ENCODE results near the gene JOSD1. TPM values are rescaled to one million over a fixed set of nuclear protein-coding genes. Genes with fewer than 3 reads are reported as not detected.

JOSD1 gene
- total RNA-seq: 70.9 and 79.0 TPM in 2 replicates

DNA sequence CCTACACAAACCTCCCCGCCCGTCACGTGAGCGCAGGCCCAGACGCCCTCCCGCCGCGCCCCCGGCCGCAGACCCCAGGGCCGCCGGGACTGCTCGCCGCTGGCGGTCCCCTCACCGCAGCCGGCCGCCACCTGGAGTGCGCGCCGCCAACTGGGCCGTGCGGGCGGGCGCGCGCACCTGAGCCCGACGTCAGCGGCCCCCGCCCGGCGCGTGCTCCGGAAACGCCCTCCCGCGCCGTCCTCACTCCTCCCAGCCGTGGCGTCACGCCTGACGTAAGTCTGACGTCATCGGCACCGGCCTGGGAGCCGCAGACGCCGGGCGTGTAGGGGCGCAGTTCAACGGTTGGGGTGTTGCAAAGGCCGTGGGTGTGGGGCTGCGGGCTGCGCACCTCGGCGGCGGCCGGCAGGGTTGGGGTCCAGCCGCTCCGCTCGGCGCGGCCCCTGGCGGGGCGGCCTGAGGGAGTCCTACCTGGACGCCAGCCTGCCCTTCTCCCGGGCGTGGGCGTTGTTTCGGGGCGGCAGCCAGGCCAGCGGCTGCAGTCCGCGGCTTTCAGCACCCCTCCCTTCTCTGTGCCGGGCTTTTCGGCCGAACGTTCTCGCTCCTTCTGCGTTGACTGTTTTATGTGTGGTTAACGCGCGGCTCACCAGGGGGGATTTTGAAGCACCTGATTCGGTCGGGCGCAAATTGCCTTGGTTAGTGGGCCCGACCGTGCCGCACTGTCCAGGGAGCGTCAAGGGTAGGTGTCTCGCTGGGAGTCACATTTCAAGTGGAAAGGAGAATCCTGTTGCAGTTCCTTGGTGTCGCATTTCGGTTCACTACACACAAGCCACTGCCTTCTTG is at the start of gene JOSD1:
Gene JOSD1, minus strand, starts transcription at position 155 of the 840 bp plus-strand sequence. CDS start 956 bp downstream, outside the sequence.

DNA sequence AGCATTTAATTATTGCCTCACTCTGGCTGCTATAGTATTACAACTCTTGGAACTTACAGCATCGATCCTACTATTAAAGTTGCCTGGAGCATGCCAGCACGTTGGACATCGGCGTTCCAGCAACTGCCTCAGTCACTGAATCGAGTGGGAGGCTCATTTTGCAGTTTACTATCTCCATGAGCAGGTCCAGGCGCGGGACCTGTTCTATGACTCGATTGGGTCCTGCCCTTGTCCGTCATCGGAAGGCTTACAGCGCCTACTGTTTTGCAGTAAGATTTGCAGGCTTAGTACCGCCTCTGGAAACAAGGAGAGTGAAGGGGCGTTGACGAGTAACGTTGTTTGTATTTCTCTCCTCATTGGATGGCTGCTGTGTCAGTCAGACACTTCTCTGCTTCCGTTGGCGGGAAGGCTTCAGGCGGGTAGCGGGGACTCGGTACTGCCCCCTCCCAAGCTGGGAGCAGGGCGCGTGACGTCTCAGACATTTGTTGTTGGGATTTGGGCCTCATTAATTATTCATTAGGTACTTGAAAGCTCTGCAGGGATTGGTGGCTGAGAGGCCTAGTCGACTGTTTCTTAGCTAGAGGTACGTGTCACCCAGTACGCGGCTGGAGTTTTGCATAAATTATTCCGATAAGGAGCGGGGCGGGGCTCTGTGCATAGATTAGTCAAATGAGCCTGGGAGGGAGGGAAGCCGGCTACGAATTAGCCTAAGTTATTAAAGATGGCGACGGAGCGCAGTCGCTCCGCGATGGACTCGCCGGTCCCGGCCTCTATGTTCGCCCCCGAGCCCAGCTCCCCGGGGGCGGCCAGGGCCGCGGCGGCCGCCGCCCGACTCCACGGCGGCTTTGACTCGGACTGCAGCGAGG is 4.7 kb upstream of the JOSD1 start, which contains the start of gene GTPBP1:
Gene GTPBP1, plus strand, starts transcription at position 710 of the 866 bp plus-strand sequence. Its CDS starts 12 bp downstream, at position 722.

DNA sequence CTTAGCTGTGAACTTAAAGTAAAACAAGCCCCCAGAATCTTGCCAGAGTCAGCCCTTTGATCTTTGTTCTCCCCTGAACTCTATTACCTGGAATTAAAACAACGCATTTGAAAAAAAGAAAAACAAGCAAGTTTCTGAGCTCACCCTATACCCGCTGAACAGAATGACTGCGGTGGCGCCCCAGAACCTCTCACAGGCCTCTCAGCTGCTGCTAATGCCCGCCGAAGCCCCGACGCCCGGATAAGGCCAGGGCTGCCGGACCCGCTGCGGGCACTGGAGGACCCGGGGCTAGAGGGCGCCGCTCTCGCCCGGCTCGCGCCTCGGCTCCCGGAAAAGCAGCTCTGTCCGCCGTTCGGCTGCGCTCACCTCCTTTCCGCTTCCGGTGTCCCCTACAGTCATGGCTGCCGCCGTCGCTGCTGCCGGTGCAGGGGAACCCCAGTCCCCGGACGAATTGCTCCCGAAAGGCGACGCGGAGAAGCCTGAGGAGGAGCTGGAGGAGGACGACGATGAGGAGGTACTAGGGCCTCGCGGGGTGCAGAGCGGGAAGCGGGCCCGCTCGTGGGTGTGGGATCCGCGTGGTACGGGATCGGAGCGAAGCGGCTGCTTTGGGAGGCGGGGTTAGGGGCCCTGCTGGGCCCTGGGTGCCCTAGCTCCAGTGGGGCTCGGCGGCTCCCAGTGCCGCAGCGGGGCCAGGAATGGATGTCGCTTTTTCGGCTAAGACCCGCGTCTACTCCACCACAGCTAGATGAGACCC is 19.0 kb downstream of the JOSD1 start, which contains the start of gene TOMM22:
Gene TOMM22, plus strand, starts transcription at position 376 of the 754 bp plus-strand sequence. Its CDS starts 22 bp downstream, at position 398.

DNA sequence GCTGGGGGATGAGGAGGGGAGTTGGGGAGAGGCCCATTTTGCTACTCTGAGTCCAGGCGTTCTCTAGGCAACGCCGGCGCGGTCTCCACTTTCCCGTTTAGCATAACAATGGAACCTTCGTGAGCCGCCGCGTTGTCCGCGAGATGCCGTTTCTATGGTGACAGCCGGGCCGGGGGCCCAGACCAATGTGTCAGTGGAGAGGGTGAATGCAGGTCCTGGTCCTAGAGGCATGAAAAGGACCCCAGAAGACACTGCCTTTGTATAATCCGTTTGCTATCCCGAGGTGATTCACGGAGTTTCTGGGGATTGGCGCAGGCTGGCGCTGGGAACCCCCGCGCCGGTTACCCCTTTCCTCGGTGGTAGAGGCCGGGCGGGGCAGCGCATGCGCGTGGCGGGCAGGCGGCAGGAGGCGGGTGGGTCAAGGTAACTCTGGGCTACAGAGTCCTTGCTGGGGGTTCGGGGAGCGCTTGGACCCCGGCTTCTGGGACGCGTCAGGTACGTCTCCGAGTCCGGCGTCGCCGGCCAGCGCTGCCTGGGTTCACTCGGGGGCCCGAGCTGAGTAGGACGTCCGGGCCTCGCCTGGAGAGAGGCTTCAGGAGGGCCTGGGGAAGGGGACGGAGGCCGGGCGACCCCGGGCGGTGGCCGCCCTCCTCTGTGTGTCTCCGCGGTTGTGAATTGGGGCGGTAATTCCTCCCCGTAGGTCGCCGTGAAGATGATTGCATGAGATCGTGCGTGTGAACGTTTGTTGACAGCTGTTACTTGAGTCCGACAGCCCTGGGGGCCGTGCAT is 44.3 kb downstream of the JOSD1 start, which contains the start of the genes CBY1 and FAM227A:
Gene CBY1, plus strand, starts transcription at position 383 of the 789 bp plus-strand sequence. CDS start 11,417 bp downstream, outside the sequence.
Gene FAM227A, minus strand, starts transcription at position 137 of the 789 bp plus-strand sequence. CDS start 6,224 bp downstream, outside the sequence.

Small RNAs within 50 kb of the gene (small RNA-seq; reads per million reads assigned to genes)
- not detected for gene AL021707.8

Other genes with a start within 250 kb of the JOSD1 start
- gene KCNJ4, start 245.7 kb downstream of the JOSD1 start, total RNA-seq: not detected in 2 replicates
- gene KDELR3, start 232.8 kb downstream of the JOSD1 start, total RNA-seq: 46.8 and 60.1 TPM in 2 replicates
- gene DDX17, start 194.6 kb downstream of the JOSD1 start, total RNA-seq: 524 and 540 TPM in 2 replicates
- 4.1 and 4.2 TPM in 2 replicates for gene DMC1, start 130.8 kb downstream of the JOSD1 start, total RNA-seq
- 1.1 and 1.5 TPM in 2 replicates for gene FAM227A, start 44.6 kb downstream of the JOSD1 start, total RNA-seq
- 18.6 and 18.7 TPM in 2 replicates for gene CBY1, start 44.3 kb downstream of the JOSD1 start, total RNA-seq
- gene TOMM22, start 19.0 kb downstream of the JOSD1 start, total RNA-seq: 103 and 120 TPM in 2 replicates
- 26.6 and 37.5 TPM in 2 replicates for gene GTPBP1, start 5.0 kb upstream of the JOSD1 start, total RNA-seq
- 101 and 126 TPM in 2 replicates for gene SUN2, start 55.1 kb upstream of the JOSD1 start, total RNA-seq
- 8.5 and 9.5 TPM in 2 replicates for gene DNAL4, start 93.2 kb upstream of the JOSD1 start, total RNA-seq
- gene NPTXR, start 143.1 kb upstream of the JOSD1 start, total RNA-seq: 0.29 and 1.3 TPM in 2 replicates
- gene CBX6, start 171.3 kb upstream of the JOSD1 start, total RNA-seq: 59.3 and 73.4 TPM in 2 replicates